Stimulated activated CD8-positive, alpha-beta memory T cell treated with anti-CD3 and anti-CD28 coated beads, Interleukin-2, amount 100 ng/mL, for 1 hour (primary cell): ENCODE data around the gene FHOD3.

Experiments
- DNase-seq, 2 donors: peaks; one replicate each; pipeline ENCODE4 v3.0.0-alpha.2; 2020; ENCODE audit warnings: low read depth in 2 of 2

The FHOD3 gene

DNA sequence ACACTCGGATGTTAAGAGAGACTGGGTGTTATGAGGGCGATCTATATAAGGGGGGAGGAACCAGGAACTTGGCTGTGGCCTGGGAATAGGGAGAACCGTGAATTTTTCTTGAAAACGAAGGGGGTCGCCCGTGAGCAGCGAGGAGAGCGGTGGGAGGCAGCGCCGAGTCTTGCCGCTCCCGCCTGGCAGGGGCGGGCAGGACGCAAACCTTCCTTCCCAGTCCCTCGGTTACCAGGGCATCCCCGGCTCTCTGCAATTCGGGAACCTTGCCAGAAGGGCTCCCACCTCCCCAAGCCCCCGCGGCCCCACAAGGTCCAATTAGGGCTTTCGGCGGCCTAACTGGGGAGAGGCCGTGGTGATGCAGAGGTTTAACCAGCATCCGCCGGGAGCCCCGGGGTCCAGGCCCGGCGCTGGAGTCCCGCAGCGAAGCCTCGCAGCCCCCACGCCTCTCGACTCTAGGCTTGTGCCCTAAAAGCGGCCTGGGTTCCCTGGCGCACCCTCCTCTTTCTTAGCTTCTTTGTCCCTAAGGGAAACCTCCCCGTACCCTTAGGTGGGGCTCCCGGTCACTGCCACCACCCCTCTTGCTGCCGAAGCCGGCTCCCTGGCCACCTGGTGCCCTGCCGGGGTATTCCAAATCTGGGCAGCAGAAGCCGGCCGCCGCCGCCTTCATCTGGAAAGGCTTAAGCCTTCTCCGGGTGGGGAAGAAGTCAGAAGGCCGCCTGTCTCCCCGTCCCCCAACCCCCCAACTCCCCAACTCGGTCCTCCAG lies 680 bp upstream of the FHOD3 start:
- no peak for DNase-seq

DNA sequence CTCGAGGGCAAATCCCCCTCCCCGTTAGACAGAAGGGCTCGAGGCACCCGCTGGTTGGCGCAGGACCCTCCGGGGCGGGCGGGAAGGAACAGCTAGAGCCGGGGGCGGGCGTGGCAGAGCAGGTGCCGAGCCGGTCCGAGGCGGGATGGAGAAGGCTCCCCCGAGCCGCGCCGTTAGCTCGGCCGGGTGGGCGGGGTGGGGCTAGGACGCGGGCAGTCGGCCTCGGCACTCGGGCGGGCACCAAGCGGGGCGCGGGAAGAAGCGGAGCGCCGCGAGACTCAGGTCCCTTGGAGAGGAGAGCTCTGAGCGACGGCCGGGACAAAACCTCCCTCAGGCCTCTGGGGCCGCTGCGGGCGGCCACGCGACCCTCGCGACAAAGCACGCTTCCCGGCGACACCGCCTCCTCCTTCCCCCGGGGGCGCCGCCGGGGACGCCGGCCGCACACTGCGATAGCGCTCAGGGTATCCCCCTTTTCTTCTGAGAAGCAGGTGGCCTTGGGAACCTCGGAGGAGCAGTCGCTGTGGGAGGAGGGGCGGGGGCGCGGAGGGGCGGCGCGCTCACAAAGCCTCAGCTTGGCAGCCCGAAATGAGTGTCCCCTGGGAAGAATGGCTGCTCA lies 721 bp downstream of the FHOD3 start:
- no peak for DNase-seq

DNA sequence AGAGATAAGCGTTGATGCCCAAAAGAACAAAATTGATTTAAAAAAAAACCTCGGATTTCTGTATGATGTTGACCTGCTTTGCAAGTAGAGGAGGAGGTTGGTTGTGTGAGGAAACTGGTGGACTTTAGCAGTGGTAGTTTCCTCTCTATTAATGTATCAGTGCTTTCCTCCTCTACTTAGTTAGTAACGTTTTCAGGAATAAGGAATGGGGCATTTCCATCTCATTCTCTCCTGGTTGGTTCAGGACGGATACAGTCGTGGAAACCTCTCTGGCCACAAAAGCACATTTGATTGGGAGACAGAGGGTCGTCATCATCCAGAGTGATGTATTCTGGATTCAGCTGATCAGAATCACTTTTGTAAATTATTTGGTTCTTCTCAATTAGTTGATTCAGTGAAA lies 1.5 kb downstream of the FHOD3 start:
- no peak for DNase-seq

DNA sequence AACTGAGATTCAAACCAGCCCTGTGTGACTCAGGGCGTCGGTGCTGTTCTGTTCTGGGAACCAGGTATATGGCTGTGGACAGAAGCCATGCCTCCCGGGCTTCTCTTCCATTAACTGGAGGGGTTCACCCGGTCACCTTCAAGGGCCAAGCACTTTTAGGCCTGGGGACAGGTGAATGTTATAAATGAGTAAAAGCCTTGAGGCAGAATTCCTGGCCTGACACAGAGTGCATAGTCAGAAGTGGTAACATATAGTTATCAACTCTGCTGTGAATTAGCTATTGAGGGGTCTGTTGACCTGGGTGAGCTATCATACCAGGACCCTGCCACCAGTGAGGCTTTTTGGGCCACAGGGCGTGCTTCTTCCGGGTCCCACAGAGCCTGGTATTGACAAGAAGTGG lies 2.7 kb downstream of the FHOD3 start:
- no peak for DNase-seq

DNA sequence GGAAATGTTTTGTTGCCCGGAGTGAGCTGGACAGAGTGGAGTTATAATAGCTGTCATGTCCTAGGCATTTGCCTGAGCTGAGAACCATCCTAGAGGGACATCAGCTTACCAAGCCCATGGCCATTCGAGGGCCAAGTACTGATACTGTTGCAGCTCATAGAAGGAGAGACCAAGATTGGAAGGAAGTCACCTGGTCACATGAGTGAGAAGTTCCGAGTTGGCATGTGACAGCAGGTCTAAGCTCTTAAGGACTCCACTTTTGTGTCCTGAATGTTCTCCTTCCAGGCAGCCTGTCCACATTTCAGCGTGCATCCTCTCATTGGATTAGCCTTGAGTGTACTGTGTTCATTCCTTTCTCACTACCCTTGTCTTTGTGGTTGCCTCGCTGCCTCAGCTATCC lies 4.4 kb downstream of the FHOD3 start:
- DNase-seq = no peak

DNA sequence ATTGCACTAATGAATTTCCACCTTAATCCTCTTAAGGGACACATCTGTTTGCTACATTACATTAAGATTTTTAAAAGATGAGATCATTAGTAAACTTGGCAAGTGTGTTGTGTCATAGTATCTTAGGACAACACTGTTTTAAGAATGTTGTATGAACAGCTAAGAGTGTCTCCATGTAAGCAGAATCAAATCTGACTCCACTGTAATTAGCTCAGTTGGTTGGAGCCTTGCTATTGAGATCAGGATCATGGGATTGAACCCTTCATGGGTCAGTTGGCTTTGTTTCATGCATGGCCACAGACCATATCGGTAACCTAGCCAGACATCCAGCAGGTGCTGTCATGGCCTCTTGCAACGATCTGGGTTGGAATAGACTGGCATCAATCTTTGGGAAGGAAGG lies 5.2 kb downstream of the FHOD3 start:
- no peak for DNase-seq

DNA sequence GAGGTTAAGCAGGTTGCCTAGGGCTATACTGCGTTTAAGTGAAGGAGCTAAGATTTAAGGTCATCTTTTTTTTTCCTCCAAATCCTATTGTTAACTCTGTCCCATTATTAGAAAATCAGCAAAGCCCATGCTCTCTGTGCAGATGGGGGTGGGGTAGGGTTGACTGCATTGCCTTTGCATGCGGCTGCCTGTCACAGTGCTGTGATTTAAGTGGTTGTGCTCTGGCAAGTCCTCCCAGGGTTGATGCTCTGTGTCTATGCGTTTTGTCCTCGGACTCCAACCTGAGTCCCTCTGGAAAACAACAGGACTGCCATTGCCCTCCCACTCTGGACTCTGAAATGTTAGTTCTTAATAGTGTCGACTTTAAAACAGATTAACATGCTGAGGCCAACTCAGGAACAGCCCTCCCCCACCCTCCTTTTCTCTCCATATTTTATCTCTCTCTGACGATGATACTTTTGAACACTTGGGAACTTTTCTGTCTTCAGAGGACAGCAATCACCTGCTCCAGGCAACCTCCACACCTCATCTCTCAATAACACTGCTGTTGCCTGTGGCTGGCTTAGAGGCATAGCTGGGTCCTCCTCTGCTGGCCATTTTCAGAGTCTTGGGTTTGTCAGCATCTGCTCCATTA lies 5.8 kb downstream of the FHOD3 start:
- no peak for DNase-seq

DNA sequence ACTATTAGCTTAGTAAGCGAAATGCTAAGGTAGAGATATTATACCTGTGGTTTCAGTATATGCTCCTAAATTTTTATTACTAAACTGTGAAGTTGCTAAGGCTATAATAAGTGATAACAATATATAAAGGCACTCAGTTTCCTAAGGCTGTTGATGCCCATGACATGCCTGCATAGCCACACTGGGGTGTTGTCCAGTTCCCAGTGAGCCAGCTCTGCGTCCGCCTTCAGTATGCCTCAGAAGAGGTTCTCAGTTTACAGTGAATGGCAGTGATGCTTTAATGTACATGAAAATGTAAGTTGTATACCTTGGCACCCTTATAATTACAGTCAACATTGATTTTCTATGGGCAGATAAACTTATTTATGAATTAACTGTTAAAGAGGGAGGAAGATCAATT lies 7.2 kb downstream of the FHOD3 start:
- DNase-seq = no peak

DNA sequence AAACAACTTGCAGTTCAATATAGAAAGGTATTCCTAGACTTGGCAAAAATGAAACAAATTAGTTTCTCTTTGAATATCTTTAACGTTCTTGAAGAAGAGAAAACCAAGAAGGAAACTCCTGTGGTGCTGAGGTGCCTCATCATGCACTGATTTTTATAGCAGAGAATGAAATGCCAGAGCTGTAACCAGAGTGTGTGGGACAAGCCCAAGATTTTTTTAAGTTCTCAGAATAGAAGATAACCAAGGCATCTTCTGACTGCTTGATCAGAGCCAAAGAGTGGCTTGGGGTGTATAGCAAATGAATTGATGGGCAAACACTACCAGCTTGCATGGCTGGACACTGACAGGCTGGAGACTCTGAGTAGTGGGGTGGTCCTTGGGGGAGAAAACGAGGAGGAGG lies 7.9 kb downstream of the FHOD3 start:
- DNase-seq = no peak

DNA sequence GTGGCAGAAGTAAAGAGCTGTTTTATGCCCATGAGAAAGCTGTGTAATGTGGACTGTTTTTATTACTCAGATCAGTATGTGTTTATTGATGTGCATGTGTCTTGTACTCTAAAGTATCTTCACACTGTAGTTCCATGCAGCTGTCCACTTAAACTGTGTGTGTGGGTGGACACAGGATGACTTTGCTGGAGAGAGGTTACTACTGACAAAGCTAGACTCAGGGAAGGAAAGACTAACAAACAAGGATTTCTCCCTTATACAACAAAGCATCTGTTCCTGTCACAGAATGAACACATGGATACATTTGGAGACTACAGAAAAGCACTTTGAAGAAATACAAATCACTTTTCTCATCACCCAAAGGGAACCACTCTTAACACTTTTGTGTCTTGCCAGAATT lies 10.0 kb downstream of the FHOD3 start:
- no peak for DNase-seq

DNA sequence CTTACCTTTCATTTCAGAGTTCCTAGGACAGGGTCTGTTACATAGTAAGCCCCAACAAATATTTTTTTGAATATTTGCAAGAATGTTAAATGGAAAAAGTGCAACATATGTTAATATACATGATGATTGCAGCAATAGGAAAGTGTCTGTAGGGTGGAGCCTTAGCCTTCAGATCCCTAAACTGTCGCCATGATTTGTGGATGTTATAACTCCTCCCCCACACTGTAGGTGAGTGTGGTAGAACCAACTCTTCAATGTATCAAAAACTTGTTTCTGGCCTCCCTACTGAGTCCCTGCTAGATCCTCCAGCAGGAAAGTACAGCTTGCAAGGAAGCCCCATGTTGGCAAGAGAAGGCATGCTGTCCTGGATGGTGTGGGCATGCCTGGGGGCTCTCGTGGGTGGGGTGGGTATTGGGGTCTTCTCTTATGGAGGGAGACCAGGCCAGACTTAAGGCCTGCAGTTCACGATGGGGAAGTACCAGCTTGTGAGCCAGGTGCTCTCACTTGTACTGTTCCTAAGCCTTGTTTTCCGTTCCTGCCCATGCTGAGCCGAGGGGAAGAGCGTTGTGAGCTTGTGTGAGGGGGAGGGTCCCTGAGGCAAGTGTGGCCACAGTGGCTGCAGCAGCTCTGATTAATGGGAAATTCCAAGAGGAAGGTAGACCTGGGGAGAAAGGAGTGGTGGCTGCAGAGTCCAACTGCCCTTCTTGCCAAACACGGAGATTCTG lies 11.4 kb downstream of the FHOD3 start:
- DNase-seq = no peak

DNA sequence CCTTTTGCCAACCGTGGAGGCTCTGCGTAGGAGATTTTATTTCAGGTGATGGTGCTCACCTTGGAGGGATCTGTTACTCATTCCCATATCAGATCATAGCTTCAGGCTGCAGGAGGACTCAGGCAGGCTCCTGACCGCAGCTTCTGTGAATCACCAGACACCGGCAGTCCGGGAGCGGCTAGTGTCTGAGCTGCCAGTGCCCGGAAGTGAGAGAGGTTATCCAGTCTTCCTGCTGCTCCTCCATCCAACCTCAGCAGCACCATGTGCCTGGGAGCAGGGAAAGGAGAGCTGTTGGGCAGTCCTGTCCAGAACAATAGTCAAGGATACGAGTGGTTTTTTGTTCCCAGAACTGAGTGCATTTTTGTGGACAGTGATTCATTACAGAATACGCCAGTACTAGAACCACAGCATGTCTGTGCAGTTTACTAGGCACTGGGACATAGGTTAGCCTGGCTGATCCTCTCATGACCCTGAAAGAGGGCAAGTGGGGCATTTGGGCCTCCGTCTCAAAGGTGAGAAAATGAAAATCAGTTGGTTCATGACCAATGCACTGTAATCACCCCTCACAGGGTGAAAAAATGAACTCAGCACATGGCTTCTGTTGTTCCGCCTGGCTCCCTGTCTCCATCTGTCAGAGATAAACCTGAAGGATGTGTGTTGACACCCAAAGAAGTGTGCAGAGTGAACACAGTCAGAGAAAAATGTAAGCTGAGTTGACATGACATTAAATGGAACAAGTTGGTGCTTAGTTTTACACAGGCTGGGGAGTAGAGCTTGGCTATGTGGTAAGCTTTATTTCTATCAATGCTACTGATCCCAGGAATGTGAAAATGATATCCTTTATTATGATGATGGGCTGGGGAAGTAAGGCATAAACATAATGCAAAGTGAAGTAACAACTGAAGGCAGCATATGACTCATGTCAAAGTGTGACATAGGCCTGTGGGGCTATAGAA lies 12.2 kb downstream of the FHOD3 start:
- no peak for DNase-seq

DNA sequence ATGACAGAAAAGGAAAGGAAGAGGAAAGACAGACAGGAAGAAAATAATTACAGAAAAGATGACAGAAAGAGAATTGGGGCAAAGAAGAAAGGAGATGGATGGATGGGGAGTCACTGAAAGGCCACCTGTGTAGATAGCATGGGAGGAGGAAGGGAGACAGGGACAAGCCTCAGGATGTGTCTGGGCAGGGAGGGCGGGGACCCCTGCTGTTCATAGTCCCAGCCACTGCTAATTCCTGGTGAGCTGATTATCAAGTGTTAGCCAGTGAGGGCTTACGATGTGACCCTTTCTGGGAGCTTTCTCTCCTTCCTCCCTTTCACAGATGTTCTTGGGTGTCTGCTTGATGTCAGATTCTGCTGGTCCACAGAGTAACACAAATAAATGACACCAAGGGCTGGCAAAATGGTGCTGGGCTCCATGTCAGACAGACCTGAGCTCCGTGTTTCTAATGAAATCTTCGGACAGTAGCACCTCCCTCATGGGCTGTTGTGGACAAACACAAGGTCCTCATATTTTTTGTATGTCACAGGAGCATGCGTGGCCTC lies 13.6 kb downstream of the FHOD3 start:
- DNase-seq = no peak

DNA sequence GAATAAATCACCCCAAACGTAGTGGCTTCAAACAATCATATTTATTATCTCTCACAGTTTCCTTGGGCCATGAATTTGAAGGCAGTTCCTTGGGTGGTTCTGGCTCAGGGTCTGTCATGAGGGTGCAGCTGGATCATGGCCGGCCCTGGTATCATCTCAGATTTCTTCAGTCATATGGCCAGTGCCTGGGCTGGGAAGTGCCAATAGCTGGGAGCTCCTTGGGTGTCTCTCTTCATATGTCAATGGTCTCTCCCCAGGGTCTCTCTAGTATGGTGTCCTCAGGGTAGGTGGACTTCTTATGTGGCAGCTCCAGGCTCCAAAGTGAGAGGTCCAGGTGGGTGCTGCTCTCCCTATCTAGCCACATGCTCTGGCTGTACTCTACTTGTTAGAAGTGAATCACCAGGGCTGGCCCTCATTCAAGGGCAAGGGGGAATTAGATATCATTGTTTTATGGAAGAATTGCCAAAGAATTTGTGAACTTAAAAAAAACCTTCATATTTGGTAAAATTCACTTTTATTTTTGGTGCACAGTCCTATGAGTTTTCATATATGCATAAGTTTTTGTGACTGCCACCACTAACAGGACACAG lies 15.4 kb downstream of the FHOD3 start:
- no peak for DNase-seq

DNA sequence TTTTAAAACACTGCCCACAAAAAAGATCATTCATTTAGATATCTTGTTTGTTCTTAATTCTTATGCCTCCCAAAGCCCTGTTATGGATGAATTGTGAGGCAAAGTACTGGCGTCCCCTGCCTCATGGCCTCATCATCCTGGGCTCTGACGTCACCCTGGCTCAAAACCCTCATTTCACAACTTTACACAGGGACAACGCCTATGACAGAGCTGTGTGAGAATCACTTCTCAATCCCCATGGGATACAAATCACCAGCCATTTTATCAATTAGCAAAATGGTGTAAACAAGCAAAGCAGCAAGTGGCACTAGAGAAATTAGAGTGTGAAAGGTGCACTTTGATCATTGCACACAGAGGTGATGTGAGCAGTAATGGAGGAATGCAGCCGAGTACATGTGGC lies 16.6 kb downstream of the FHOD3 start:
- no peak for DNase-seq

DNA sequence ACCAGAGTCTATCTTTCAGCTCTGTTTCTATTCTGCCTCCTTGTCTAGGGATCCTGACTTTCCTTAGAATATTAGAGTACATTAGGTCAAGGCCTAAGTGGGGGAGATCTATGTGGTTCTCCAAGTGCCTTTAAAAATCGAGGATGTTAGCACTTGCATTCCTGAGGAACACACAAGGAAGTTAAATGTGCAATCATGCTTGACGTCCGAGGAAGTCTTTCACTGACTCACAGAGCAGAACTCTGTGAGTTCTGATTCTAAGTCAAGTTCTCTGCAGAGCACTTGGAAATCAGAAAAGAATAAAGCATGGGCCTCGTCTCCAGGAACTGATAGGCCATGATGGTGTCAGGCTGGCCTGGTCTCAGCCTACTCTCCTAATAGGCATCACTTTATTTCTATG lies 17.2 kb downstream of the FHOD3 start:
- no peak for DNase-seq

DNA sequence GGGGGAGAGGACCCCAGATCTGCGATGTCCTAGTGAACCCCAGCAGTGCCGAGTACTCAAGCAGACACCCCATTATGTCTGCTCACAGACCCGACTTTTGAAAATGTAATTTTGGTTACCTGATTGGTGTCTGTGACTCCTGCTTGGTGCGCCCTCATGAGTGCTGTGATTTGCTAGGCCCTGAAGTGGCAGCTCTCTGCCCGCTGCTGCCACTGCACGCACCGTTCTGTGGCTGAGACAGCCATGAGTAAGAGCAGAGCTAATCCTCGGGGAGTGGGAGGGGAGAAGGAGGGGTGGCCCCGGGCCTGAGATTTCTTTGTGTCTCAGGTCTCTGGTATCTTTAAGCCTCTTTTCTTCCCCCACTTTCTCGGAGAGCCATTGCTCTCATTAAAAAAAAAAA lies 18.2 kb downstream of the FHOD3 start:
- DNase-seq = no peak

DNA sequence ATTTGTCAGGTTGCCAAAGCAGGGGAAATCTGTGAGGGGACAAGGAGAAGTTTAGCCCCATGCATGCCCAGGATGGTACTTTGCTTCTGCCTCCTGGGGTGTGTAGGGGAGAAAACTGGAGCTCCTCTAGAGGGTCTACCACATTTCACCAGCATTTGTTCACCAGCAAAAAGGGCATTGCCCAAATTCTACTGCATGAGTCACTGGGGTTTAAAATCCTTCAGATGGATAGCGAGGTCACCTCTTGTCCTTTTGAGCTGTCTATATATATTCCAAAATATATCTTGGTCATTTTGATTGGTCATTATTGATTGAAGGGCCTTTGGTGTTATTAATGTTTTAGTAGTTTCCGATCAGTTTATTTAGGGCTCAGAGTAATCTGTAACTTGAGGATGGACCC lies 18.7 kb downstream of the FHOD3 start:
- DNase-seq = no peak

DNA sequence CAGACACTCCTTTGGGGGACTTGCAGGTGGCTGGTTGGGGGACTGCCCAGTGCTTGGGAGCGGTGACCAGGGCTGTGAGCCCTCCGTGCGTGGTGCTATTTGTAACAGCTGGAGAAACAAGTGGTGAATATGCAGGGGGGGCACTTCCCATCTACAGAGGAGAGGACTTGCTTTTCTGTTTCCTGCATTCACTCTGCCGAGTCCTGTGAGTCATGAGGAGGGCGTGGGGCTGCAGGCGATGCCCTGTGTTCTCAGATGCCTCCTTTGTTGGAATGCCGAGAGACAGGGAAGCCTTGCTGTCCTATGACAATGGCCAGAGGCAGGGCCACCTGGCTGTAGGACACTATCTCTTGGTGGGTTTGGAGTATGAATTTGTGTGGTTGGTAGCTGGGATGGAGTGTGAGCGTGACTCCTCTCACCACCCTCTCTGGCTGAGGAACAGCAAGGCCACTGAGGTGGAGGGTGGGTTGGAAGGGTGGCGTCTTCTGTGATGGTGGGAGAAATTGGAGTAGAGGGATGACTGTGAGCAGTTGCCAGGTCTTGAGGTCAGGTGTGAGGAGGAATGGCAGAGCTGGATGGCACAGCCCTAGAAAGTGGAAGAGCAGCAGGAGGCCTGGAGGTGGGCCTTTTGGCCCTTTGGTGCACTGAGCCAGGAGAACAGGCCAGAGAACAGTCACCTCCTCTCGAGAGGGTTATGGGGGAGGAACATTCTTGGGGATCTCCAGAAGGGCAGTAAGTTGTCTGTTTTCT lies 24.3 kb downstream of the FHOD3 start:
- no peak for DNase-seq

DNA sequence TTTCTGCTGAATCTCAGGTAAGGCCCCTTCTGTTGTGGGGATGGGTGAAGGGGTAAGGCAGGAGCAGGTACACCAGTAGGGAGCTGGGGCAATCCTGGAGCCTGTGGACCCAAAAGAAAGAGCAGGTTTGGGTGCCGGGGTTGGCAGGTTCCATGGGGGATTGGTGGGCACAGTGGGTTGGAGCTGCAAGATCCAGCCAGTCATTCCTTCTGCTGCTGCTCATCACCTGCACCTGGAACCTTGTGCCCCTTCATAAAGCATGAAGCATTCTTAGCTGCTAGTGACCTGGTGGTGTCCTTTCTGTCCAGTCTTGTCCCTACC lies 24.9 kb downstream of the FHOD3 start:
- no peak for DNase-seq
